SH-SY5Y (cell line): ENCODE results near the gene C11orf58.

ENCODE experiments used
- GATA2 ChIP-seq: IDR thresholded peaks from 2 replicates; pipeline ENCODE4 v1.6.1; 2011; ENCODE audit warnings: mild to moderate bottlenecking, low read depth, low read length
- GATA3 ChIP-seq: IDR thresholded peaks from 2 replicates; pipeline ENCODE4 v1.6.1; 2011; ENCODE audit warnings: low read depth, mild to moderate bottlenecking, low read length, moderate library complexity

DNA sequence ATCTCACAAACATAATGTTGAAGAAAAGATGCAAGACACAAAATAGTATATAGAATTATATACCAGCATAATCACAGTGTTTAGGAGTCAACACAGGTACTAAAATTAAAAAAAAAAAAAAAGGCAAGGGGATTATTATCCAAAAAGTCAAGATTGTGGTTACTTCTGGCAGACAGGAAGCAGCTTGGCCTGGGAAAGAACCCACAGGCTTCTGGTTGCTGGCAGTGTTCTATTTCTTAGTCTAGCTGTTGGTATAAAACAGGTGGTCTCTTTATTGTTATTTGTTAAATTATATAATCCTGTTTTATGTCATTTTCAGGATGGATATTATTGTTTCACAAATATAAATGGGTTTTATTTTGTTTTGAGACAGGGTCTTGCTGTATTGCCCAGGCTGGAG, 54.0 kb downstream of the C11orf58 start:
- TF ChIP-seq GATA2 (no peak), GATA3 (no peak)
